ENCODE results near the gene LEFTY1. TPM values are rescaled to one million over a fixed set of nuclear protein-coding genes. Genes with fewer than 3 reads are reported as not detected.

The LEFTY1 gene, protein sequence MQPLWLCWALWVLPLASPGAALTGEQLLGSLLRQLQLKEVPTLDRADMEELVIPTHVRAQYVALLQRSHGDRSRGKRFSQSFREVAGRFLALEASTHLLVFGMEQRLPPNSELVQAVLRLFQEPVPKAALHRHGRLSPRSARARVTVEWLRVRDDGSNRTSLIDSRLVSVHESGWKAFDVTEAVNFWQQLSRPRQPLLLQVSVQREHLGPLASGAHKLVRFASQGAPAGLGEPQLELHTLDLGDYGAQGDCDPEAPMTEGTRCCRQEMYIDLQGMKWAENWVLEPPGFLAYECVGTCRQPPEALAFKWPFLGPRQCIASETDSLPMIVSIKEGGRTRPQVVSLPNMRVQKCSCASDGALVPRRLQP
- not detected in 2 replicates for total RNA-seq

DNA sequence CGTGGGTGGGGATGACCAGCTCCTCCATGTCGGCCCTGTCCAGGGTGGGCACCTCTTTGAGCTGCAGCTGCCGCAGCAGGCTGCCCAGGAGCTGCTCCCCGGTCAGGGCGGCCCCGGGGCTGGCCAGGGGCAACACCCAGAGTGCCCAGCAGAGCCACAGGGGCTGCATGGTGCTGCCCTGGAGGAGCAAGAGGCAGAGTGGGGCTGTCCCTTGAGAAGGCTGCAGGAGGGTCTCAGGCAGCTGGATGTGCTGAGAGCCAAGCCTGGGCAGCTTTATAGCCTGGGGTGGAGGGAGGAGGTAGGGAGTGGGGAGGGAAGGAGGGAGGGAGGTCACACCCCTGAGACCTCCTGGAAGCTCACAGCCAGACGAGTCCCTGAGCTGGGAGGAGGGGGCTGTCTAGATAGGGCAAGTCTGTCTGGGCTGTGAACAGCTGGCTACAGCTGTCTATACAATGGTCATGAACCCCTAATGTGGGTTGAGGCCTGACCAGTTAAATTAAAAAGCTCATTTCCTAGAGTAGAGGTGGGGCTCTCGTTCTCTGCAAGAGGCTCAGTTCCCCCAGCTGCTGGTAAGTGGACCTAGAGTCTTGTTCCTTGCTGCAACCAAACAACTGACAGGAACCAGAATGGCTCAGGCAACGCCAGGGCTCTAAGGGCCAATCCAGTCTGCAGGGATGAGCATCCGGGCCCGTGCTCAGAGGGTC, at the start of gene LEFTY1:
Gene LEFTY1, minus strand, starts transcription at position 249 of the 704 bp plus-strand sequence. Its CDS starts 80 bp downstream, at position 169.

DNA sequence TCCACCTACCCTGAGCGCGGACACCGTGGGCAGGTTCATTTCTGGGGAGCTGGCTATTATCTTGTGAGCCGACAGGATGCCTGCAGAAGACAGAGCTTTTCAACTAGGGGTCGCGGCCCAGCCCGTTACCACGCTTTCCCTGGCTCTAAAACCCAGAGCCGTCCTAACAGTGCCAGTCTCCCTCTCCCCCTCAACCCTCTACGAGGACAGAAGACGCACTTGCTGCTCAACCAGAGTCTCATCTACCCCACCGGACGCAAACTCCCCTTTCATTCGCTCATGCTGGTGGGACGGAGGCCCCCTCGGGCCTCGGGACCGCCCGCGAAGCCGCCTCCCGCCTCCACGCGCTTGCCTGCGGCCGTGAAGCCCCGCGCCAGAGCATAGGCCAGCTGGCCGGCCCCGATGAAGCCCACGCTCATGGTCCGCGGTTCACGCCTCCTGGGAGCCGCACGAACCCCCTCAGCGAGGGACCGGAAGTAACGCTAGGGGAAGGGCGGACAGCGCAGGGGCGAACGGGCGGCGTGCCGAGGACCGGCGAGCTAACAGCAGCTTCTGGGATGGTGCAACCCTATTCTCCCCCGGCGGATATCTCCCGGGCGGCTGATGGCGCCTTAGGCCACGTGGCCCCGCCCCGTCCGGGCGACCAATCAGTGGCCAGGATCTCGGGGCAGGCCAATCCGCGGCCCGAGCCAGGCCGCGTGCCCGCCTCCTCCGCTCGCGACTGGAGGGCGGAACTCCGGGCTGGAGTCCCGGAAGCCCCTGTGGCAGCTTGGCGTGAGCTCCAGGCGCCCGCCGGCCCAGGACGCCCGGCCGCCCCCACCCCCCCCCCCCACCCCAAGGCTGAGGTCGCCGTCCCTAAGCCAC, 35.0 kb upstream of the LEFTY1 start, which contains the start of gene PYCR2:
Gene PYCR2, minus strand, starts transcription at position 559 of the 864 bp plus-strand sequence. Its CDS starts 140 bp downstream, at position 419.

DNA sequence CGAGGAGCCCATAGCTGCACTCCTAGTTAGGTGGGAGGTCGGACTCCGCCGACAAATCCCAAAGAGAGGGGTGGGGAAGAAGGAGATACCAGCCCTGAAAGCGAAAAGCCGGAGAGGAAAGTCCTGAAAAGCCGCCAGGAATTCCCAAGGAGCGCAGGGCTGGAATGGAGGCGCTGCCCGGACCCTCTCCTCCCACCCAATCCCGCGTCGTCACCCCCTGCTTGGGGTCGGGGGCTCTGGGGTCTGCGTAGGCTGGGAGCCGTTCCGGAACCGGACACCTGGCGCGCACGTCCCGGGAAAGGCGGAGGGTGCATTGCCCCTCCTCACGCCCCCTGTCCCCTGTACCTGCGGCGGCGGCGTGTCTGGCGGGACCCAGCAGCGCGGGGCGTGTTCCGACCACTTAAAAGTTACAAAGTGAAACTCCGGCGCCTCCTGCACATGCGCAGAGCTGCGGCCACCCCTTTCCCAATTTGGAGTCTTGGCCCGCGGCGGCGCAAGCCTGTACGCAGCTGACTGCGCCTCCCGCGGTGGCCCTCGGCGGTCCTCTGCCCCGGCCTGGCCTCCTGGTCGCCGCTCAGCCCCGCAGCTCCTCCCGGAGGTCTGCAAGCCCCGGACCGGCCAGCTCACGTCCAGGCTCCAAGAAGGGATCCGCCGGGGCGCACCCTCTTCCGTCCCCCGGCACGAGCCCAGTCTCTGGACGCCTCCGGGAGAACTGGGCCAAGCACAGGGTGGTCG, 6.8 kb downstream of the LEFTY1 start, which contains the start of gene TMEM63A:
Gene TMEM63A, minus strand, starts transcription at position 422 of the 735 bp plus-strand sequence. CDS start 4,800 bp downstream, outside the sequence.

Other genes starting within 250 kb of the LEFTY1 start
- gene ENAH, start 236.0 kb downstream of the LEFTY1 start, total RNA-seq = 86.2 and 99.9 TPM in 2 replicates
- gene SRP9, start 111.3 kb downstream of the LEFTY1 start, total RNA-seq = 193 and 397 TPM in 2 replicates
- gene EPHX1, start 79.0 kb downstream of the LEFTY1 start, total RNA-seq = 67.9 and 112 TPM in 2 replicates
- 22.5 and 25.8 TPM in 2 replicates for gene TMEM63A, start 6.8 kb downstream of the LEFTY1 start, total RNA-seq
- 29.1 and 44.0 TPM in 2 replicates for gene PYCR2, start 35.1 kb upstream of the LEFTY1 start, total RNA-seq
- gene LEFTY2, start 52.1 kb upstream of the LEFTY1 start, total RNA-seq = not detected in 2 replicates
- 15.3 and 15.5 TPM in 2 replicates for gene SDE2, start 110.2 kb upstream of the LEFTY1 start, total RNA-seq
- gene H3-3A, start 173.6 kb upstream of the LEFTY1 start, total RNA-seq = 75.1 and 150 TPM in 2 replicates